HG03378 (cell line): ENCODE measurements around the gene SPI1.

Source experiments
- ATAC-seq: cut with Tn5 transposase; IDR thresholded peaks from one replicate; pipeline ENCODE4 v1.9.1; 2021; ENCODE audit warnings: mild to moderate bottlenecking, moderate library complexity; ENCODE audit not compliant: unreplicated experiment

The SPI1 gene

GRCh38 chr11:47378010-47378835, at the start of gene SPI1:
Gene SPI1 (minus strand): TSS chr11:47378547. CDS start chr11:47378353, 194 bp downstream.
- peak; percentile 71 for ATAC-seq

GRCh38 chr11:47426062-47426956, 48.0 kb upstream of the SPI1 start, which contains the start of gene PSMC3:
Gene PSMC3 (minus strand): TSS chr11:47426439. CDS start chr11:47426279, 160 bp downstream.
- peak; percentile 78 for ATAC-seq

GRCh38 chr11:47425611-47426010, 47.3 kb upstream of the SPI1 start:
- no peak for ATAC-seq

- ATAC-seq, result no peak
Observed at GRCh38 chr11:47418454-47419259, 40.3 kb upstream of the SPI1 start.

- ATAC-seq, result no peak
Observed at GRCh38 chr11:47417712-47418111, 39.4 kb upstream of the SPI1 start.

- no peak for ATAC-seq
Observed at GRCh38 chr11:47415949-47416472, 37.7 kb upstream of the SPI1 start.

- ATAC-seq, result no peak
Observed at GRCh38 chr11:47415091-47415854, 36.9 kb upstream of the SPI1 start.

GRCh38 chr11:47414685-47415070, 36.3 kb upstream of the SPI1 start:
- no peak for ATAC-seq

- no peak for ATAC-seq
Observed at GRCh38 chr11:47413908-47414684, 35.7 kb upstream of the SPI1 start.

- ATAC-seq, result no peak
Observed at GRCh38 chr11:47413351-47413750, 35.0 kb upstream of the SPI1 start.

- ATAC-seq, result no peak
Observed at GRCh38 chr11:47411884-47412746, 33.8 kb upstream of the SPI1 start.

GRCh38 chr11:47410370-47411264, 32.3 kb upstream of the SPI1 start:
- no peak for ATAC-seq

GRCh38 chr11:47409440-47410369, 31.4 kb upstream of the SPI1 start:
- ATAC-seq, result no peak

GRCh38 chr11:47408598-47409439, 30.5 kb upstream of the SPI1 start:
- no peak for ATAC-seq
